ENCODE data around the gene ALPK1. TPM values are rescaled to one million over a fixed set of nuclear protein-coding genes. Genes with fewer than 3 reads are reported as not detected.

ALPK1 gene
- total and polyA plus RNA-seq, 8 donors: 4.8 to 18.1 (median 6.5) TPM

GRCh38 chr4:112328734-112329130 is 31.6 kb downstream of the ALPK1 start:
- Histone ChIP-seq H3K4me1 (no peaks in the 10 kb centered on the region), H3K36me3 (peaks cover 0 to 6% (median 0%) of the 10 kb centered on the region in 3 donors), H3K4me3 (no peak overlapping the region), H3K27ac (no peak overlapping the region), H3K9me3 (no peaks in the 10 kb centered on the region), H3K27me3 (no peaks in the 10 kb centered on the region)
- ATAC-seq (no peak), FAIRE-seq (no peak), DNase-seq (no peak)
- WGBS, 2 donors: 90 to 92% methylated on average over 4 of the region's 4 CpGs
- TF ChIP-seq CTCF (IDR thresholded peaks at IDR 0.05): no peak
- intact Hi-C loops (cut with DNase I): no loop called here

GRCh38 chr4:112329672-112330375 is 32.7 kb downstream of the ALPK1 start:
- no peaks in the 10 kb centered on the region for H3K9me3 ChIP-seq
- H3K27me3 ChIP-seq: no peaks in the 10 kb centered on the region
- intact Hi-C loops (cut with DNase I): no loop called here
- no peaks in the 10 kb centered on the region for H3K4me1 ChIP-seq
- ATAC-seq: no peak
- H3K4me3 ChIP-seq: no peak overlapping the region
- DNase-seq: no peak
- no peak overlapping the region for H3K27ac ChIP-seq
- no peak for FAIRE-seq
- TF ChIP-seq CTCF (IDR thresholded peaks at IDR 0.05): no peak
- 76 to 79% methylated on average over 5 of the region's 5 CpGs for WGBS, 2 donors
- H3K36me3 ChIP-seq: peaks cover 0 to 1% (median 0%) of the 10 kb centered on the region in 3 donors

DNA sequence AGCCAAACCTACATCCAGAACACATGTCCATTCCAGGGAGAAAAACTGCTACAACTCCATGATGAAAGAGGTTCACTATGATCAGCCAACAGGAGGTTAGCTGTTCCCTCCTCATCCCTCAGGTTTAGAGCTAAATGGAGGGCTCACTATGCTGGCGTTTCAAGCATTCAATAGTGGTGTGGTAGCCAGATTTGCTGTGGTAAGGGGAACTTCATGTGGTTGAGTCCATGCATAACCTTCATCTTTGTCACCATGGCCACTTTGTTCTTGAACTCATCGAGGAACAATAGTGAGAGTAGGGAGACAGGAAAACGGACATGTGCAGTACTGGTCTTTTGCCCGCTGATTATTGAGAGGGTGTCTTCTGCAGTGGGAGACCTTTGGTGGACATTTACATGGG is 33.8 kb downstream of the ALPK1 start:
- no peak for DNase-seq
- Histone ChIP-seq H3K9me3 (no peaks in the 10 kb centered on the region), H3K4me3 (no peak overlapping the region), H3K36me3 (no peaks in the 10 kb centered on the region), H3K4me1 (no peaks in the 10 kb centered on the region), H3K27ac (no peak overlapping the region), H3K27me3 (no peaks in the 10 kb centered on the region)
- ATAC-seq: no peak
- intact Hi-C loops (cut with DNase I): no loop called here
- TF ChIP-seq CTCF (IDR thresholded peaks at IDR 0.05): no peak
- no peak for FAIRE-seq
- 78 to 84% methylated on average over 4 of the region's 4 CpGs for WGBS, 2 donors

DNA sequence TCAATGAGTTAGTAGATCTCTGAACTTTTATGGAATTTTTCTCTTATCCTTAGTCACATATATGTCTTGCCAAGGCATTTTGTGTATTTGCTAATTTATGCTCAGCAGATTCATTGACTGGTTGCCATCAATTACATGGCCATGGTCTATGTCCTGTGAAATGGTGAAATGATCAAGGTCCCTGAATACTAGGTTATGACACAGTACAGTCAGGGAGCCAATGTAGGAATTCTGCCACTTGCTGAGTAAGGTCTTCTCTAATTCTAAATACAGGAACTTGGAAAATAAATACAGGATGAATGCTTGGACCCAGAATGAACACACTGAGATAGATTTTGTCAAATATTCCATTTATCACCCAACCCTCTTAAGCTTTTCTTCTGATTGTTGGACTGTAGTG is 35.2 kb downstream of the ALPK1 start:
- no peak for TF ChIP-seq CTCF (IDR thresholded peaks at IDR 0.05)
- FAIRE-seq (no peak), DNase-seq (no peak), ATAC-seq (no peak)
- Histone ChIP-seq H3K27me3 (no peaks in the 10 kb centered on the region), H3K36me3 (no peaks in the 10 kb centered on the region), H3K9me3 (no peaks in the 10 kb centered on the region), H3K4me3 (no peak overlapping the region), H3K4me1 (no peaks in the 10 kb centered on the region), H3K27ac (no peak overlapping the region)
- intact Hi-C loops (cut with DNase I): no loop called here

- no peaks in the 10 kb centered on the region for H3K9me3 ChIP-seq
- ATAC-seq (no peak), FAIRE-seq (no peak), DNase-seq (no peak)
- no peaks in the 10 kb centered on the region for H3K4me1 ChIP-seq
- H3K4me3 ChIP-seq: no peak overlapping the region
- no peaks in the 10 kb centered on the region for H3K27me3 ChIP-seq
- WGBS, 2 donors: 86 to 88% methylated on average over 6 of the region's 6 CpGs
- intact Hi-C loops (cut with DNase I): no loop called here
- no peak overlapping the region for H3K27ac ChIP-seq
- TF ChIP-seq CTCF (IDR thresholded peaks at IDR 0.05): no peak
- H3K36me3 ChIP-seq: no peaks in the 10 kb centered on the region
Observed at GRCh38 chr4:112340023-112340422, 42.9 kb downstream of the ALPK1 start.
